ENCODE measurements around the gene CST7. TPM values are rescaled to one million over a fixed set of nuclear protein-coding genes. Genes with fewer than 3 reads are reported as not detected.

CST7 gene
- total RNA-seq, 1 experiment from 2014 or later = not detected

- TF ChIP-seq, protein P1, sequence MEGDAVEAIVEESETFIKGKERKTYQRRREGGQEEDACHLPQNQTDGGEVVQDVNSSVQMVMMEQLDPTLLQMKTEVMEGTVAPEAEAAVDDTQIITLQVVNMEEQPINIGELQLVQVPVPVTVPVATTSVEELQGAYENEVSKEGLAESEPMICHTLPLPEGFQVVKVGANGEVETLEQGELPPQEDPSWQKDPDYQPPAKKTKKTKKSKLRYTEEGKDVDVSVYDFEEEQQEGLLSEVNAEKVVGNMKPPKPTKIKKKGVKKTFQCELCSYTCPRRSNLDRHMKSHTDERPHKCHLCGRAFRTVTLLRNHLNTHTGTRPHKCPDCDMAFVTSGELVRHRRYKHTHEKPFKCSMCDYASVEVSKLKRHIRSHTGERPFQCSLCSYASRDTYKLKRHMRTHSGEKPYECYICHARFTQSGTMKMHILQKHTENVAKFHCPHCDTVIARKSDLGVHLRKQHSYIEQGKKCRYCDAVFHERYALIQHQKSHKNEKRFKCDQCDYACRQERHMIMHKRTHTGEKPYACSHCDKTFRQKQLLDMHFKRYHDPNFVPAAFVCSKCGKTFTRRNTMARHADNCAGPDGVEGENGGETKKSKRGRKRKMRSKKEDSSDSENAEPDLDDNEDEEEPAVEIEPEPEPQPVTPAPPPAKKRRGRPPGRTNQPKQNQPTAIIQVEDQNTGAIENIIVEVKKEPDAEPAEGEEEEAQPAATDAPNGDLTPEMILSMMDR (IDR thresholded peaks at IDR 0.05; ENCODE audit: unreplicated experiment) = peak; percentile 25
- intact Hi-C loops (cut with micrococcal nuclease; ENCODE audit: unreplicated experiment) = loop anchor here (5.0 kb wide), 1 partner anchor 403 kb away; no protein-coding TSS in a partner anchor
- BruUV-seq (replicated peaks) = no TSS peak
- H3K36me3 Mint-ChIP-seq (ENCODE audit: insufficient read depth, unreplicated experiment) = peaks cover 13% of the 10 kb centered on the region
- no peaks in the 10 kb centered on the region for H3K27me3 Mint-ChIP-seq (ENCODE audit: unreplicated experiment)
- CTCF ChIA-PET = no interaction called here
- H3K4me3 Mint-ChIP-seq (ENCODE audit: low read depth, unreplicated experiment) = no peak overlapping the region
- peaks cover 16% of the 10 kb centered on the region for H3K4me1 Mint-ChIP-seq (ENCODE audit: low read depth, unreplicated experiment)
- no peaks in the 10 kb centered on the region for H3K9me3 Mint-ChIP-seq (ENCODE audit: low read depth, unreplicated experiment)
- no peak overlapping the region for H3K27ac Mint-ChIP-seq (ENCODE audit: unreplicated experiment)
- DNase-seq = peak; percentile 60
Measured at GRCh38 chr20:24994470-24995368, 45.6 kb downstream of the CST7 start.

- intact Hi-C loops (cut with micrococcal nuclease; ENCODE audit: unreplicated experiment) = loop anchor here (5.0 kb wide), 1 partner anchor 401 kb away; no protein-coding TSS in a partner anchor
- Mint-ChIP-seq H3K4me1 (ENCODE audit: low read depth, unreplicated experiment) (peaks cover 25% of the 10 kb centered on the region), H3K4me3 (ENCODE audit: low read depth, unreplicated experiment) (no peak overlapping the region), H3K9me3 (ENCODE audit: low read depth, unreplicated experiment) (no peaks in the 10 kb centered on the region), H3K27ac (ENCODE audit: unreplicated experiment) (no peak overlapping the region), H3K27me3 (ENCODE audit: unreplicated experiment) (no peaks in the 10 kb centered on the region), H3K36me3 (ENCODE audit: insufficient read depth, unreplicated experiment) (peaks cover 22% of the 10 kb centered on the region)
- no peak for DNase-seq
- TF ChIP-seq, protein P1 (IDR thresholded peaks at IDR 0.05; ENCODE audit: unreplicated experiment) = no peak
- no TSS peak for BruUV-seq (replicated peaks)
- CTCF ChIA-PET = interaction anchor here (1.5 kb wide), 1 partner anchor 70 kb away, joined by 6 read pairs; no protein-coding TSS in a partner anchor
Measured at GRCh38 chr20:24995741-24996448, 46.8 kb downstream of the CST7 start.

- no TSS peak for BruUV-seq (replicated peaks)
- intact Hi-C loops (cut with micrococcal nuclease; ENCODE audit: unreplicated experiment) = loop anchor here (5.0 kb wide), 1 partner anchor 401 kb away; no protein-coding TSS in a partner anchor
Measured at GRCh38 chr20:24996449-24997377, 47.6 kb downstream of the CST7 start.

More at GRCh38 chr20:24996449-24997377, 47.6 kb downstream of the CST7 start:
- Mint-ChIP-seq H3K4me3 (ENCODE audit: low read depth, unreplicated experiment) (no peak overlapping the region), H3K9me3 (ENCODE audit: low read depth, unreplicated experiment) (no peaks in the 10 kb centered on the region), H3K27ac (ENCODE audit: unreplicated experiment) (no peak overlapping the region), H3K27me3 (ENCODE audit: unreplicated experiment) (no peaks in the 10 kb centered on the region), H3K36me3 (ENCODE audit: insufficient read depth, unreplicated experiment) (peaks cover 21% of the 10 kb centered on the region), H3K4me1 (ENCODE audit: low read depth, unreplicated experiment) (peaks cover 18% of the 10 kb centered on the region)
- CTCF ChIA-PET = interaction anchor here (1.5 kb wide), 1 partner anchor 69 kb away, joined by 6 read pairs; no protein-coding TSS in a partner anchor
- DNase-seq = no peak
- TF ChIP-seq, protein P1 (IDR thresholded peaks at IDR 0.05; ENCODE audit: unreplicated experiment) = no peak

Data from Calu3 (cell line).